Caco-2 (cell line): ENCODE results near the gene TANGO2. TPM values are rescaled to one million over a fixed set of nuclear protein-coding genes. Genes with fewer than 3 reads are reported as not detected.

Experiments used
- BruUV-seq: library from RNA; stranded (reverse); fragments of 400-500 nt; replicated peaks from 2 replicates; lab custom pipeline; 2021; lab: Mats Ljungman, UMichigan
- CTCF ChIA-PET: fragments of 300-600 bp; sonication (Branson Sonifier 250); formaldehyde crosslinking; loops from one replicate; lab custom pipeline; 2022; ENCODE audit warnings: antibody characterized with exemption; lab: Charles Lee
- POLR2A ChIA-PET: fragments of 300-600 bp; sonication (Branson Sonifier 250); formaldehyde crosslinking; loops from one replicate; lab custom pipeline; 2022; ENCODE audit warnings: antibody characterized with exemption; lab: Charles Lee
- DNase-seq, 2 experiments: peaks; one replicate each; pipeline versions ENCODE4 v3.0.0 to v3.0.0-alpha.2; 2020 to 2022
- H3K27me3 ChIP-seq: replicated peaks from 2 replicates; pipeline ENCODE4 v1.6.0; 2011; ENCODE audit warnings: low read length; ENCODE audit not compliant: control insufficient read depth, insufficient read depth
- H3K36me3 ChIP-seq: 2 replicates; pipeline ENCODE4 v1.5.1; 2011; ENCODE audit warnings: low read length; ENCODE audit not compliant: control insufficient read depth, insufficient read depth
- H3K4me1 ChIP-seq: fragments of 250-450 bp; sonication (Bioruptor Pico); 2 replicates; pipeline ENCODE4 v1.5.1; 2020; ENCODE audit warnings: mild to moderate bottlenecking
- H3K4me3 ChIP-seq: 2 replicates; pipeline ENCODE4 v1.5.1; 2011; ENCODE audit warnings: low read depth, mild to moderate bottlenecking, control low read depth, low read length
- H3K9me3 ChIP-seq: fragments of 250-450 bp; sonication (Bioruptor Pico); 2 replicates; pipeline ENCODE4 v1.5.1; 2020; ENCODE audit warnings: mild to moderate bottlenecking, moderate library complexity
- H3K27ac Mint-ChIP-seq: one replicate; pipeline ENCODE4 v1.8.0; 2022; ENCODE audit warnings: mixed read lengths; ENCODE audit not compliant: unreplicated experiment
- H3K27me3 Mint-ChIP-seq: one replicate; pipeline ENCODE4 v1.8.0; 2022; ENCODE audit warnings: mixed read lengths; ENCODE audit not compliant: insufficient read depth, unreplicated experiment
- H3K36me3 Mint-ChIP-seq: one replicate; pipeline ENCODE4 v1.8.0; 2022; ENCODE audit warnings: mild to moderate bottlenecking, mixed read lengths; ENCODE audit not compliant: insufficient read depth, unreplicated experiment
- H3K4me1 Mint-ChIP-seq: one replicate; pipeline ENCODE4 v1.8.0; 2022; ENCODE audit warnings: low read depth, mixed read lengths; ENCODE audit not compliant: unreplicated experiment
- H3K4me3 Mint-ChIP-seq: one replicate; pipeline ENCODE4 v1.8.0; 2022; ENCODE audit warnings: mild to moderate bottlenecking, moderate library complexity, mixed read lengths; ENCODE audit not compliant: unreplicated experiment
- H3K9me3 Mint-ChIP-seq: one replicate; pipeline ENCODE4 v1.8.0; 2022; ENCODE audit warnings: mixed read lengths; ENCODE audit not compliant: unreplicated experiment
- CTCF ChIP-seq, 2 experiments: fragments of 200-600 bp in 1 of 2; IDR thresholded peaks; 1 replicate in 1 of 2; 2 replicates in 1 of 2; pipeline versions ENCODE4 v1.5.1 to v1.8.0; 2011 to 2022; ENCODE audit warnings: antibody characterized with exemption in 1 of 2, control low read depth in 1 of 2, inconsistent platforms in 1 of 2, low read depth in 1 of 2, low read length in 1 of 2, mild to moderate bottlenecking in 1 of 2, moderate library complexity in 1 of 2; ENCODE audit not compliant: insufficient read depth in 1 of 2, severe bottlenecking in 1 of 2, unreplicated experiment in 1 of 2
- intact Hi-C: fragments of 100-400 bp; cut with micrococcal nuclease; formaldehyde crosslinking; loops from one replicate; pipeline ENCODE4 v1.10.0; 2022; ENCODE audit not compliant: unreplicated experiment
- total RNA-seq: library from RNA; stranded (reverse); gene quantifications from 2 replicates; pipeline ENCODE4 v1.2.3, GENCODE V29; 2022

TANGO2 gene
- total RNA-seq, 1 experiment from 2014 or later = 26.6 TPM

- H3K36me3 ChIP-seq = no peaks in the 10 kb centered on the region
- Mint-ChIP-seq H3K27ac (no peak overlapping the region), H3K36me3 (no peaks in the 10 kb centered on the region), H3K4me3 (peak overlapping the region; percentile 40), H3K9me3 (no peaks in the 10 kb centered on the region), H3K27me3 (no peaks in the 10 kb centered on the region), H3K4me1 (no peaks in the 10 kb centered on the region)
- intact Hi-C loops = no loop called here
- peak overlapping the region; percentile 50 for H3K4me3 ChIP-seq
- CTCF ChIA-PET = no interaction called here
- no peaks in the 10 kb centered on the region for H3K27me3 ChIP-seq
- POLR2A ChIA-PET = interaction anchor here (0.5 to 0.6 kb wide), 2 partner anchors 24 to 35 kb away, joined by 3 to 4 read pairs; no protein-coding TSS in a partner anchor
- H3K9me3 ChIP-seq = no peaks in the 10 kb centered on the region
- H3K4me1 ChIP-seq = no peaks in the 10 kb centered on the region
- no TSS peak for BruUV-seq
- TF ChIP-seq CTCF (IDR thresholded peaks at IDR 0.05; ENCODE audit: insufficient read depth in 1 of 2, low read depth in 1 of 2, low read length in 1 of 2, severe bottlenecking in 1 of 2, unreplicated experiment in 1 of 2) = no peak
- peak in 1 of 2 experiments; percentile 80 for DNase-seq
These were observed 34.2 kb upstream of the TANGO2 start for GRCh38 chr22:19986410-19987341.

GRCh38 chr22:19987394-19988306 is 33.3 kb upstream of the TANGO2 start:
- no peaks in the 10 kb centered on the region for H3K9me3 Mint-ChIP-seq
- Histone ChIP-seq H3K4me1 (no peaks in the 10 kb centered on the region), H3K9me3 (no peaks in the 10 kb centered on the region), H3K4me3 (no peak overlapping the region), H3K27me3 (no peaks in the 10 kb centered on the region), H3K36me3 (no peaks in the 10 kb centered on the region)
- H3K27me3 Mint-ChIP-seq = no peaks in the 10 kb centered on the region
- intact Hi-C loops = no loop called here
- no TSS peak for BruUV-seq
- no peaks in the 10 kb centered on the region for H3K36me3 Mint-ChIP-seq
- no peak overlapping the region for H3K4me3 Mint-ChIP-seq
- no peaks in the 10 kb centered on the region for H3K4me1 Mint-ChIP-seq
- ChIA-PET CTCF (interaction anchor here (1.2 kb wide), 1 partner anchor 17 kb away, joined by 3 read pairs; no protein-coding TSS in a partner anchor), POLR2A (interaction anchor here (0.6 kb wide), 1 partner anchor 34 kb away, joined by 3 read pairs; no protein-coding TSS in a partner anchor)
- no peak for DNase-seq
- no peak overlapping the region for H3K27ac Mint-ChIP-seq
- no peak for TF ChIP-seq CTCF (IDR thresholded peaks at IDR 0.05; ENCODE audit: insufficient read depth in 1 of 2, low read depth in 1 of 2, low read length in 1 of 2, severe bottlenecking in 1 of 2, unreplicated experiment in 1 of 2)

GRCh38 chr22:19988331-19988808 is 32.5 kb upstream of the TANGO2 start:
- intact Hi-C loops = no loop called here
- H3K36me3 Mint-ChIP-seq = no peaks in the 10 kb centered on the region
- Histone ChIP-seq H3K36me3 (no peaks in the 10 kb centered on the region), H3K9me3 (no peaks in the 10 kb centered on the region), H3K27me3 (no peaks in the 10 kb centered on the region), H3K4me1 (no peaks in the 10 kb centered on the region), H3K4me3 (no peak overlapping the region)
- no TSS peak for BruUV-seq
- POLR2A ChIA-PET = no interaction called here
- DNase-seq = no peak
- no peak overlapping the region for H3K4me3 Mint-ChIP-seq
- no peak overlapping the region for H3K27ac Mint-ChIP-seq
- H3K9me3 Mint-ChIP-seq = no peaks in the 10 kb centered on the region
- no peak for TF ChIP-seq CTCF (IDR thresholded peaks at IDR 0.05; ENCODE audit: insufficient read depth in 1 of 2, low read depth in 1 of 2, low read length in 1 of 2, severe bottlenecking in 1 of 2, unreplicated experiment in 1 of 2)
- CTCF ChIA-PET = interaction anchor here (1.2 kb wide), 1 partner anchor 18 kb away, joined by 3 read pairs; no protein-coding TSS in a partner anchor
- no peaks in the 10 kb centered on the region for H3K27me3 Mint-ChIP-seq
- H3K4me1 Mint-ChIP-seq = no peaks in the 10 kb centered on the region
